K562 treated with DMSO at 1 percent for 48 hours (cell line): ENCODE results near the gene NAGK. TPM values are rescaled to one million over a fixed set of nuclear protein-coding genes. Genes with fewer than 3 reads are reported as not detected.

Experiments
- total RNA-seq: library from RNA; unstranded; fragments of 300-600 nt; gene quantifications from 2 replicates; pipeline ENCODE4 v1.2.3, GENCODE V29; 2022; ENCODE audit warnings: low replicate concordance; ENCODE audit errors: extremely low read depth

The NAGK gene
- total RNA-seq, result not detected in 2 replicates

GRCh38 chr2:71068218-71069035 lies at the start of gene NAGK:
Gene NAGK (plus strand): TSS chr2:71068648. CDS start chr2:71068684, 36 bp downstream.

Other genes starting within 250 kb of the NAGK start
- not detected in 2 replicates for gene CLEC4F, start 248.0 kb upstream of the NAGK start, total RNA-seq
- not detected in 2 replicates for gene CD207, start 232.8 kb upstream of the NAGK start, total RNA-seq
- not detected in 2 replicates for gene VAX2, start 168.1 kb upstream of the NAGK start, total RNA-seq
- gene ATP6V1B1, start 132.7 kb upstream of the NAGK start, total RNA-seq, result not detected in 2 replicates
- gene ANKRD53, start 90.0 kb upstream of the NAGK start, total RNA-seq, result not detected in 2 replicates
- not detected in 2 replicates for gene TEX261, start 73.8 kb upstream of the NAGK start, total RNA-seq
- not detected in 2 replicates for gene MCEE, start 61.6 kb downstream of the NAGK start, total RNA-seq
- not detected in 2 replicates for gene MPHOSPH10, start 62.0 kb downstream of the NAGK start, total RNA-seq
- not detected in 2 replicates for gene PAIP2B, start 158.5 kb downstream of the NAGK start, total RNA-seq